Epithelial cell of esophagus (primary cell): Measurements from ENCODE around the gene AOAH.
"Not testable (repeated sequence)": the region's sequence is repeated elsewhere in the genome, so short reads cannot be mapped to it uniquely, and the experiment has no call there.

Experiments used
- DNase-seq: peaks from one replicate; pipeline ENCODE4 v3.0.0; 2010; ENCODE audit warnings: low read depth
- H3K4me3 ChIP-seq: 2 replicates; pipeline ENCODE4 v1.5.1; 2011; ENCODE audit warnings: mild to moderate bottlenecking, low read length, control low read depth
- CTCF ChIP-seq: IDR thresholded peaks from 2 replicates; pipeline ENCODE4 v1.5.1; 2011; ENCODE audit warnings: low read depth, mild to moderate bottlenecking, low read length, control low read depth, inconsistent platforms; ENCODE audit not compliant: insufficient read depth; ENCODE audit errors: missing control alignments

Gene AOAH

DNA sequence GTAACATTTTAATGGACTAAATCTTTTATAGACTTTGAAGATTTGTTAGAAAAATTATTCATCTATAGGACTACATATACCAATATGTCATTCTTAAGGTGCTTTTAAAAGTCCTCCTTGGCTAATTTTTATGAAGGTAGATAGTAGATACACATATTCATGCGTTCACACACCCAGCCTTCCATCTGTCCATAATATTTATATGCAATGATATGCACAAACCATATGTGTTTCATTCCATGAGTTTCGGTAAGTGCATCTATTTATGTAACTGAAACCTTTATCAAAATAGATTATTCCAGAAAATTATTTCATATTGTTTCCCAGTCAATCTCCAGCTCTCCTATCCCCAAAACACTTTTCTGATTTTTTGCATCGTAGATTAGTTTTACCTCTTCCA, 233.0 kb downstream of the AOAH start:
- no peak overlapping the region for H3K4me3 ChIP-seq
- DNase-seq = no peak
- no peak for TF ChIP-seq CTCF

DNA sequence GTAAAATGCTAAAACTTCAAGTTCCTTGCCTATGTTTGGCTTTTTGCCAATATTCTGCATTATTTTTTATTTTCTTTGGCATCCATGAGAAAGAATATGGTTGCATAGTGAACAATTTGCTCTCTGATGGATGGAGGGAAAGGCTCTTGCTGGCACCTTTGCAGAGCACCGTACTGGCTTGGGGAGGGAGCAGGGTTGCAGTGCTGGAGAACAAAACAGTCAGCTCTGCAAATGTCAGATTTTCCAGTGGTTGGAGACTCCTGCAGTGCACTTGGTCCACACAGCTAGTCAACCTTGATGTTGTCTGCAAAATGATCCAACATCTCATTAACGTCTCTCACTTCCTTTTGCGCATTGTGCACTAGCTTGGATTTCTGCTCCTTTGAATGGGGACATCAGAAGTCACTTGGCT, 233.9 kb downstream of the AOAH start:
- DNase-seq = no peak
- no peak overlapping the region for H3K4me3 ChIP-seq
- no peak for TF ChIP-seq CTCF

DNA sequence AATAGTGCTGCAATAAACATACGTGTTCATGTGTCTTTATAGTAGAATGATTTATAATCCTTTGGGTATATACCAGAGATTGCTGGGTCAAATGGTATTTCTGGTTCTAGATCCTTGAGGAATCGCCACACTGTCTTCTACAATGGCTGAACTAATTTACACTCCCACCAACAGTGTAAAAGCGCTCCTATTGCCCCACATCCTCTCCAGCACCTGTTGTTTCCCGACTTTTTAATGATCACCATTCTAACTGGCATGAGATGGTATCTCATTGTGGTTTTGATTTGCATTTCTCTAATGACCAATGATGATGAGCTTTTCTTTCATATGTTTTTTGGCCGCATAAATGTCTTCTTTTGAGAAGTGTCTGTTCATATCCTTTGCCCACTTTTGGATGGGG, 235.6 kb downstream of the AOAH start:
- DNase-seq, H3K4me3 ChIP-seq: not testable (repeated sequence)

GRCh38 chr7:36487756-36488336, 236.4 kb downstream of the AOAH start:
- DNase-seq = peak; percentile 77
- no peak overlapping the region for H3K4me3 ChIP-seq
- peak; percentile 84 for TF ChIP-seq CTCF

- TF ChIP-seq CTCF = no peak
- no peak for DNase-seq
- H3K4me3 ChIP-seq = no peak overlapping the region
Measured at GRCh38 chr7:36486336-36486735, 238.0 kb downstream of the AOAH start.

DNA sequence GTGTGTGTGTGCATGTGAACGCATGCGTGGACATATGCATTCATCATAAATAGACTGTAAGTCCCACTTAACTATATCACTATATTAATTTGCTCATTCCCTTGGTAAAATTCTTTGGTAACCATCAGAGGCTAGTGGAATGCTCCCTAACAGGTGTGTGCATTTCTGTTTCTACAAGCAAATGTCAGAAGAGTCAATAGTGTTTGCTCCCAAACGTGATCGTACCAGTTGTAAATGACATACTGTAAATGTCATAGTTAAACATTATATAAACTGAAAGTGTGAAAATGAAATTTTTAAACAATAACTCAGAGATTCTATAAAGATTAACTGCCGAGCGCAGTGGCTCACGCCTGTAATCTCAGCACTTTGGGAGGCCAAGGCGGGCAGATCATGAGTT, 240.0 kb downstream of the AOAH start:
- no peak for TF ChIP-seq CTCF
- no peak overlapping the region for H3K4me3 ChIP-seq
- no peak for DNase-seq

DNA sequence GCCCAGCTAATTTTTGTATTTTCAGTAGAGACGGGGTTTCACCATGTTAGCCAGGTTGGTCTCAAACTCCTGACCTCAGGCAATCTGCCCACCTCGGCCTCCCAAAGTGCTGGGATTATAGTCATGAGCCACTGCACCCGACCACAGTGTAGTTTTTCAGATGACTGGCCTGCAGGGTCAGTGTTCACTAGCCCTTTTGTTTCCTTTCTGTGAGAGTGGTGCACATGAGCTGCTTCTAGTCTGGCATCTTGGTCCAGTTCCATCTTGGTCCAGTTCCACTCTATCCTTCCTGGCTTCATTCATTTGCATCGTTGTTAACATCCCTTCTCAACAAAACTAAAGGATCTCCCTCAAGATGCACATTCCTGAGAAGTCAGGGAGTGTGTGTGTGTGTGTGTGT, 240.4 kb downstream of the AOAH start:
- not testable (repeated sequence) for H3K4me3 ChIP-seq, DNase-seq

- DNase-seq = no peak
- TF ChIP-seq CTCF = no peak
- no peak overlapping the region for H3K4me3 ChIP-seq
Measured at GRCh38 chr7:36478745-36479144, 245.5 kb downstream of the AOAH start.
